Stomach (tissue), 9 donors: Measurements from ENCODE around the gene TRIM69. TPM values are rescaled to one million over a fixed set of nuclear protein-coding genes. Genes with fewer than 3 reads are reported as not detected.

Experiments used
- DNase-seq, 2 donors: peaks; one replicate each; pipeline versions ENCODE4 v3.0.0 to v3.0.0-alpha.2; 2013 to 2019
- H3K27ac ChIP-seq, 5 donors: fragments of 200-600 bp in 4 of 5; sonication (generic) in 4 of 5; one replicate each; pipeline ENCODE4 v1.5.1; 2013 to 2019; ENCODE audit warnings: mild to moderate bottlenecking in 1 of 5, moderate library complexity in 1 of 5
- H3K27me3 ChIP-seq, 3 donors: fragments of 200-600 bp; sonication (generic); one replicate each; pipeline ENCODE4 v1.5.1; 2017 to 2019; ENCODE audit warnings: mixed run types in 1 of 3
- H3K36me3 ChIP-seq, 4 donors: fragments of 200-600 bp; sonication (generic); 1 replicate in 3 of 4; 2 replicates in 1 of 4; pipeline ENCODE4 v1.5.1; 2016 to 2019
- H3K4me1 ChIP-seq, 4 donors: fragments of 200-600 bp; sonication (generic); one replicate each; pipeline ENCODE4 v1.5.1; 2016 to 2019
- H3K4me3 ChIP-seq, 4 donors: fragments of 200-600 bp; sonication (generic) in 3 of 4; one replicate each; pipeline ENCODE4 v1.5.1; 2016 to 2019; ENCODE audit warnings: mild to moderate bottlenecking in 1 of 4
- H3K9me3 ChIP-seq, 4 donors: fragments of 200-600 bp; sonication (generic); one replicate each; pipeline ENCODE4 v1.5.1; 2016 to 2019
- CTCF ChIP-seq, 7 experiments: fragments of 450-650 bp in 4 of 7; fragments of 200-600 bp in 3 of 7; sonication (generic) in 3 of 7; IDR thresholded peaks; one replicate each; pipeline ENCODE4 v1.5.1; 2016 to 2019; ENCODE audit warnings: antibody characterized with exemption in 7 of 7, control low read depth in 2 of 7, mild to moderate bottlenecking in 1 of 7
- EP300 ChIP-seq: sonication (generic); formaldehyde crosslinking; IDR thresholded peaks from one replicate; pipeline ENCODE4 v1.6.1; 2017; ENCODE audit warnings: antibody characterized with exemption
- POLR2A ChIP-seq, 4 donors: fragments of 450-650 bp; IDR thresholded peaks; one replicate each; pipeline ENCODE4 v1.6.1; 2016; ENCODE audit warnings: antibody characterized with exemption in 4 of 4, control low read depth in 2 of 4, mild to moderate bottlenecking in 1 of 4, moderate library complexity in 1 of 4
- POLR2AphosphoS5 ChIP-seq, 3 donors: sonication (generic); formaldehyde crosslinking; IDR thresholded peaks; one replicate each; pipeline ENCODE4 v1.6.1; 2016; ENCODE audit warnings: antibody characterized with exemption in 3 of 3
- WGBS, 5 donors: extraction: QIAGEN DNeasy Blood & Tissue Kit in 3 of 5; methylation state at CpG; one replicate each; pipeline versions ENCODE4 v1.1.5 to v1.1.7; 2013 to 2018; 5-methylcytosine and 5-hydroxymethylcytosine counted together
- intact Hi-C: fragments of 100-400 bp; cut with DNase I; formaldehyde crosslinking; loops from one replicate; pipeline ENCODE4 v1.15.1; 2023; ENCODE audit warnings: low total_unique reads
- polyA plus RNA-seq, 3 donors: library from polyadenylated mRNA; stranded (reverse); fragments of 200-250 nt; gene quantifications; one replicate each; pipeline ENCODE4 v1.2.3, GENCODE V29; 2013
- total RNA-seq, 5 donors: library from RNA; depleted of rRNA; stranded (reverse); fragments of >200 nt; gene quantifications; one replicate each; pipeline versions ENCODE4 v1.1.0 to v1.2.3, GENCODE V29; 2014 to 2016
- donor health status: healthy with polysubstance abuse.
- donor health status: Bipolar disorder and iron deficiency.
- donor health status: healthy.

Gene TRIM69
- total and polyA plus RNA-seq, 8 donors: 0.58 to 43.8 (median 8.7) TPM

- TF ChIP-seq CTCF (IDR thresholded peaks at IDR 0.05) (no peak), POLR2A (IDR thresholded peaks at IDR 0.05) (peak in 2 of 4 donors; percentile 99 to 100), EP300 (no peak), POLR2AphosphoS5 (IDR thresholded peaks at IDR 0.05) (peak; percentile 99 to 100 (median 100))
- no peaks in the 10 kb centered on the region for H3K9me3 ChIP-seq
- H3K4me3 ChIP-seq: peak within 1 kb of the TSS; percentile 67 to 86 (median 75)
- peak within 1 kb of the TSS; percentile 91 to 100 (median 99) for H3K27ac ChIP-seq
- WGBS, 5 donors: 0 to 1% (median 0%) methylated on average over 37 of the region's 37 CpGs
- H3K36me3 ChIP-seq: peaks cover 9 to 30% (median 17%) of the 10 kb centered on the region in 4 donors
- H3K27me3 ChIP-seq: no peaks in the 10 kb centered on the region
- intact Hi-C loops: no loop called here
- peaks cover 10 to 54% (median 32%) of the 10 kb centered on the region in 4 donors for H3K4me1 ChIP-seq
- peak; percentile 97 to 98 for DNase-seq
Observed at GRCh38 chr15:44711096-44711742, 25.1 kb upstream of the TRIM69 start, which contains the start of the genes B2M and PATL2. Gene B2M (plus strand): TSS chr15:44711517. CDS start chr15:44711547, 30 bp downstream. Gene PATL2 (minus strand): TSS chr15:44711323. CDS start chr15:44676490, 34,833 bp downstream.

DNA sequence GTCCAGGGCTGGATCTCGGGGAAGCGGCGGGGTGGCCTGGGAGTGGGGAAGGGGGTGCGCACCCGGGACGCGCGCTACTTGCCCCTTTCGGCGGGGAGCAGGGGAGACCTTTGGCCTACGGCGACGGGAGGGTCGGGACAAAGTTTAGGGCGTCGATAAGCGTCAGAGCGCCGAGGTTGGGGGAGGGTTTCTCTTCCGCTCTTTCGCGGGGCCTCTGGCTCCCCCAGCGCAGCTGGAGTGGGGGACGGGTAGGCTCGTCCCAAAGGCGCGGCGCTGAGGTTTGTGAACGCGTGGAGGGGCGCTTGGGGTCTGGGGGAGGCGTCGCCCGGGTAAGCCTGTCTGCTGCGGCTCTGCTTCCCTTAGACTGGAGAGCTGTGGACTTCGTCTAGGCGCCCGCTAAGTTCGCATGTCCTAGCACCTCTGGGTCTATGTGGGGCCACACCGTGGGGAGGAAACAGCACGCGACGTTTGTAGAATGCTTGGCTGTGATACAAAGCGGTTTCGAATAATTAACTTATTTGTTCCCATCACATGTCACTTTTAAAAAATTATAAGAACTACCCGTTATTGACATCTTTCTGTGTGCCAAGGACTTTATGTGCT is 24.5 kb upstream of the TRIM69 start:
- TF ChIP-seq POLR2AphosphoS5 (IDR thresholded peaks at IDR 0.05) (no peak), POLR2A (IDR thresholded peaks at IDR 0.05) (no peak), EP300 (no peak), CTCF (IDR thresholded peaks at IDR 0.05) (no peak)
- WGBS, 5 donors: 0 to 1% (median 1%) methylated on average over 16 to 46 of the region's 46 CpGs
- Histone ChIP-seq H3K4me3 (peak overlapping the region; percentile 67 to 86 (median 75)), H3K9me3 (no peaks in the 10 kb centered on the region), H3K4me1 (peaks cover 10 to 60% (median 36%) of the 10 kb centered on the region in 4 donors), H3K27me3 (no peaks in the 10 kb centered on the region), H3K27ac (peak overlapping the region; percentile 91 to 100 (median 99)), H3K36me3 (peaks cover 16 to 37% (median 24%) of the 10 kb centered on the region in 4 donors)
- intact Hi-C loops: no loop called here
- peak; percentile 43 to 88 for DNase-seq

- intact Hi-C loops: no loop called here
- Histone ChIP-seq H3K36me3 (peaks cover 22 to 43% (median 30%) of the 10 kb centered on the region in 4 donors), H3K27ac (peak overlapping the region; percentile 63 to 100 (median 99)), H3K4me3 (peak overlapping the region; percentile 67 to 86 (median 75)), H3K9me3 (no peaks in the 10 kb centered on the region), H3K4me1 (peaks cover 10 to 65% (median 36%) of the 10 kb centered on the region in 4 donors), H3K27me3 (no peaks in the 10 kb centered on the region)
- peak; percentile 74 to 94 for DNase-seq
- TF ChIP-seq CTCF (IDR thresholded peaks at IDR 0.05) (no peak), POLR2AphosphoS5 (IDR thresholded peaks at IDR 0.05) (peak; percentile 79 to 92 (median 90))
- 3 to 14% (median 7%) methylated on average over 24 of the region's 24 CpGs for WGBS, 5 donors
Observed at GRCh38 chr15:44712346-44713005, 23.9 kb upstream of the TRIM69 start.
